WTC11 (cell line): Measurements from ENCODE around the gene LRRC70. TPM values are rescaled to one million over a fixed set of nuclear protein-coding genes. Genes with fewer than 3 reads are reported as not detected.

Source experiments
- ATAC-seq: fragments of 200-7000 bp; cut with Tn5 transposase; 2 replicates; pipeline ENCODE4 v1.10.0; 2021; ENCODE audit warnings: mild to moderate bottlenecking, moderate library complexity
- CTCF ChIA-PET: fragments of 300-600 bp; sonication (Branson Sonifier 250); formaldehyde crosslinking; loops from one replicate; lab custom pipeline; 2021; ENCODE audit warnings: antibody characterized with exemption; lab: Charles Lee
- POLR2A ChIA-PET: fragments of 350-600 bp; sonication (Branson Sonifier 250); formaldehyde crosslinking; loops from one replicate; lab custom pipeline; 2021; ENCODE audit warnings: antibody characterized with exemption; lab: Charles Lee
- DNase-seq: peaks from one replicate; pipeline ENCODE4 v3.0.0; 2021; ENCODE audit warnings: low spot score
- H3K27ac Mint-ChIP-seq: 2 replicates; pipeline ENCODE4 v1.8.0; 2021; ENCODE audit warnings: mixed read lengths
- H3K27me3 Mint-ChIP-seq: 2 replicates; pipeline ENCODE4 v1.8.0; 2021; ENCODE audit warnings: low read depth, mild to moderate bottlenecking, moderate library complexity, mixed read lengths
- H3K36me3 Mint-ChIP-seq: 2 replicates; pipeline ENCODE4 v1.8.0; 2021; ENCODE audit warnings: mixed read lengths
- H3K4me1 Mint-ChIP-seq: 2 replicates; pipeline ENCODE4 v1.8.0; 2022; ENCODE audit warnings: mixed read lengths
- H3K4me3 Mint-ChIP-seq: 2 replicates; pipeline ENCODE4 v1.8.0; 2021; ENCODE audit warnings: mild to moderate bottlenecking, moderate library complexity, mixed read lengths
- H3K9me3 Mint-ChIP-seq: 2 replicates; pipeline ENCODE4 v1.8.0; 2021; ENCODE audit warnings: mixed read lengths
- CTCF ChIP-seq: fragments of 200-600 bp; IDR thresholded peaks from 2 replicates; pipeline ENCODE4 v1.8.0; 2022; ENCODE audit warnings: antibody characterized with exemption
- EMX1 ChIP-seq: fragments of 250-450 bp; sonication (Bioruptor Pico); IDR thresholded peaks from 2 replicates; pipeline ENCODE4 v1.8.0; 2021; ENCODE audit warnings: mild to moderate bottlenecking
- FOXJ3 ChIP-seq: sonication (generic); formaldehyde crosslinking; IDR thresholded peaks from 2 replicates; pipeline ENCODE4 v1.9.0; 2021; ENCODE audit warnings: missing genetic modification reagents, mild to moderate bottlenecking, borderline replicate concordance
- HMGXB4 ChIP-seq: sonication (generic); formaldehyde crosslinking; IDR thresholded peaks from 2 replicates; pipeline ENCODE4 v1.8.1; 2023; ENCODE audit warnings: mild to moderate bottlenecking, moderate library complexity, missing genetic modification reagents
- JUN ChIP-seq: sonication (generic); formaldehyde crosslinking; IDR thresholded peaks from 2 replicates; pipeline ENCODE4 v1.8.0; 2023; ENCODE audit warnings: mild to moderate bottlenecking, missing genetic modification reagents
- KAT7 ChIP-seq: sonication (generic); formaldehyde crosslinking; IDR thresholded peaks from 2 replicates; pipeline ENCODE4 v1.8.1; 2023; ENCODE audit warnings: missing genetic modification reagents, mild to moderate bottlenecking, borderline replicate concordance
- MAX ChIP-seq: sonication (generic); formaldehyde crosslinking; IDR thresholded peaks from 2 replicates; pipeline ENCODE4 v1.8.0; 2022; ENCODE audit warnings: mild to moderate bottlenecking, missing genetic modification reagents
- MYBL2 ChIP-seq: sonication (generic); formaldehyde crosslinking; IDR thresholded peaks from 2 replicates; pipeline ENCODE4 v1.8.1; 2023; ENCODE audit warnings: mild to moderate bottlenecking, moderate library complexity, missing genetic modification reagents
- PRDM15 ChIP-seq: sonication (generic); formaldehyde crosslinking; IDR thresholded peaks from 2 replicates; pipeline ENCODE4 v1.8.0; 2022; ENCODE audit warnings: missing genetic modification reagents
- PRRX2 ChIP-seq: fragments of 250-450 bp; sonication (Bioruptor Pico); IDR thresholded peaks from 2 replicates; pipeline ENCODE4 v1.8.0; 2021; ENCODE audit warnings: mild to moderate bottlenecking
- RELA ChIP-seq: sonication (generic); formaldehyde crosslinking; IDR thresholded peaks from 2 replicates; pipeline ENCODE4 v1.8.1; 2022; ENCODE audit warnings: missing genetic modification reagents, mild to moderate bottlenecking, borderline replicate concordance
- SMAD4 ChIP-seq: sonication (generic); formaldehyde crosslinking; IDR thresholded peaks from 2 replicates; pipeline ENCODE4 v1.8.0; 2022; ENCODE audit warnings: mild to moderate bottlenecking, missing genetic modification reagents
- TCF7 ChIP-seq: sonication (generic); formaldehyde crosslinking; IDR thresholded peaks from 2 replicates; pipeline ENCODE4 v1.8.0; 2022; ENCODE audit warnings: mild to moderate bottlenecking, low read depth, missing genetic modification reagents, moderate library complexity
- TEAD1 ChIP-seq: sonication (generic); formaldehyde crosslinking; IDR thresholded peaks from 2 replicates; pipeline ENCODE4 v1.8.0; 2022; ENCODE audit warnings: mild to moderate bottlenecking, missing genetic modification reagents
- USF1 ChIP-seq: sonication (generic); formaldehyde crosslinking; IDR thresholded peaks from 2 replicates; pipeline ENCODE4 v1.8.0; 2022; ENCODE audit warnings: mild to moderate bottlenecking, missing genetic modification reagents
- ZNF281 ChIP-seq: sonication (generic); formaldehyde crosslinking; IDR thresholded peaks from 2 replicates; pipeline ENCODE4 v1.8.0; 2023; ENCODE audit warnings: mild to moderate bottlenecking, missing genetic modification reagents
- total RNA-seq: library from RNA; stranded (reverse); gene quantifications from 3 replicates; pipeline ENCODE4 v1.2.3, GENCODE V29; 2021

The LRRC70 gene
- total RNA-seq, 1 experiment from 2014 or later: 0.37 TPM

GRCh38 chr5:62608529-62609511, 30.2 kb downstream of the LRRC70 start:
- H3K9me3 Mint-ChIP-seq: peaks cover 8% of the 10 kb centered on the region
- DNase-seq: no peak
- H3K36me3 Mint-ChIP-seq: peaks cover 13% of the 10 kb centered on the region
- H3K4me1 Mint-ChIP-seq: peaks cover 4% of the 10 kb centered on the region
- no peak overlapping the region for H3K4me3 Mint-ChIP-seq
- ChIA-PET CTCF (no interaction called here), POLR2A (no interaction called here)
- no peak overlapping the region for H3K27ac Mint-ChIP-seq
- H3K27me3 Mint-ChIP-seq: no peaks in the 10 kb centered on the region
- no peak for TF ChIP-seq KAT7 (CRISPR knock-in tag)
- TF ChIP-seq RELA (CRISPR knock-in tag): no peak
- TF ChIP-seq EMX1: no peak
- TF ChIP-seq PRRX2: no peak
- ATAC-seq: no peak

- Mint-ChIP-seq H3K27ac (peak overlapping the region; percentile 45; the same call in 1 of the 2 replicates), H3K36me3 (peaks cover 26% of the 10 kb centered on the region), H3K9me3 (peaks cover 23% of the 10 kb centered on the region), H3K27me3 (no peaks in the 10 kb centered on the region; the same call in 1 of the 2 replicates), H3K4me3 (no peak overlapping the region), H3K4me1 (peaks cover 21% of the 10 kb centered on the region)
- DNase-seq (no peak), ATAC-seq (peak; percentile 39)
- POLR2A ChIA-PET: no interaction called here
- TF ChIP-seq TCF7 (CRISPR knock-in tag) (no peak), SMAD4 (CRISPR knock-in tag) (no peak), MAX (CRISPR knock-in tag) (no peak)
- CTCF ChIA-PET: no interaction called here
These were observed 35.7 kb downstream of the LRRC70 start for GRCh38 chr5:62614355-62614754.

- peaks cover 23% of the 10 kb centered on the region for H3K9me3 Mint-ChIP-seq
- H3K4me1 Mint-ChIP-seq: peaks cover 38% of the 10 kb centered on the region
- H3K4me3 Mint-ChIP-seq: no peak overlapping the region
- H3K36me3 Mint-ChIP-seq: peaks cover 28% of the 10 kb centered on the region
- DNase-seq: no peak
- ChIA-PET CTCF (no interaction called here), POLR2A (no interaction called here)
- H3K27ac Mint-ChIP-seq: no peak overlapping the region
- H3K27me3 Mint-ChIP-seq: no peaks in the 10 kb centered on the region; the same call in 1 of the 2 replicates
- ATAC-seq: no peak
- TF ChIP-seq USF1 (CRISPR knock-in tag): no peak
- TF ChIP-seq FOXJ3 (CRISPR knock-in tag): no peak
- no peak for TF ChIP-seq MYBL2 (CRISPR knock-in tag)
- no peak for TF ChIP-seq CTCF
- no peak for TF ChIP-seq JUN
- no peak for TF ChIP-seq HMGXB4
- no peak for TF ChIP-seq PRDM15
- no peak for TF ChIP-seq TEAD1 (CRISPR knock-in tag)
- TF ChIP-seq ZNF281: no peak
These were observed 38.1 kb downstream of the LRRC70 start for GRCh38 chr5:62616615-62617277.
